GM13977 (cell line): ENCODE data around the gene KCNMA1.

Experiments
- DNase-seq: peaks from one replicate; pipeline ENCODE4 v3.0.0; 2012; ENCODE audit warnings: low spot score
- in situ Hi-C: fragments of 300-500 bp; cut with MboI; formaldehyde crosslinking; loops from one replicate; pipeline ENCODE4 v1.12.0; 2022; ENCODE audit warnings: low sequenced_read_pairs, low pct_unique_long_range_greater_than_20kb, mixed read lengths, inconsistent platforms; ENCODE audit not compliant: unreplicated experiment
- TF ChIP-seq, protein P1 (sequence below): IDR thresholded peaks from 2 replicates; pipeline ENCODE4 v1.5.1; 2012; ENCODE audit warnings: mild to moderate bottlenecking, control low read depth; ENCODE audit not compliant: insufficient read depth; ENCODE audit errors: extremely low read depth, missing control alignments

The KCNMA1 gene

GRCh38 chr10:77413231-77413630 lies 224.4 kb downstream of the KCNMA1 start:
- in situ Hi-C loops = loop anchor here (25.0 kb wide), 1 partner anchor 224 kb away; the partner anchor contains the start of gene KCNMA1
- no peak for DNase-seq
- TF ChIP-seq, protein P1, sequence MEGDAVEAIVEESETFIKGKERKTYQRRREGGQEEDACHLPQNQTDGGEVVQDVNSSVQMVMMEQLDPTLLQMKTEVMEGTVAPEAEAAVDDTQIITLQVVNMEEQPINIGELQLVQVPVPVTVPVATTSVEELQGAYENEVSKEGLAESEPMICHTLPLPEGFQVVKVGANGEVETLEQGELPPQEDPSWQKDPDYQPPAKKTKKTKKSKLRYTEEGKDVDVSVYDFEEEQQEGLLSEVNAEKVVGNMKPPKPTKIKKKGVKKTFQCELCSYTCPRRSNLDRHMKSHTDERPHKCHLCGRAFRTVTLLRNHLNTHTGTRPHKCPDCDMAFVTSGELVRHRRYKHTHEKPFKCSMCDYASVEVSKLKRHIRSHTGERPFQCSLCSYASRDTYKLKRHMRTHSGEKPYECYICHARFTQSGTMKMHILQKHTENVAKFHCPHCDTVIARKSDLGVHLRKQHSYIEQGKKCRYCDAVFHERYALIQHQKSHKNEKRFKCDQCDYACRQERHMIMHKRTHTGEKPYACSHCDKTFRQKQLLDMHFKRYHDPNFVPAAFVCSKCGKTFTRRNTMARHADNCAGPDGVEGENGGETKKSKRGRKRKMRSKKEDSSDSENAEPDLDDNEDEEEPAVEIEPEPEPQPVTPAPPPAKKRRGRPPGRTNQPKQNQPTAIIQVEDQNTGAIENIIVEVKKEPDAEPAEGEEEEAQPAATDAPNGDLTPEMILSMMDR = no peak

GRCh38 chr10:77412573-77413133 lies 225.0 kb downstream of the KCNMA1 start:
- in situ Hi-C loops = loop anchor here (25.0 kb wide), 1 partner anchor 225 kb away; the partner anchor contains the start of gene KCNMA1
- peak; percentile 29 for DNase-seq

DNA sequence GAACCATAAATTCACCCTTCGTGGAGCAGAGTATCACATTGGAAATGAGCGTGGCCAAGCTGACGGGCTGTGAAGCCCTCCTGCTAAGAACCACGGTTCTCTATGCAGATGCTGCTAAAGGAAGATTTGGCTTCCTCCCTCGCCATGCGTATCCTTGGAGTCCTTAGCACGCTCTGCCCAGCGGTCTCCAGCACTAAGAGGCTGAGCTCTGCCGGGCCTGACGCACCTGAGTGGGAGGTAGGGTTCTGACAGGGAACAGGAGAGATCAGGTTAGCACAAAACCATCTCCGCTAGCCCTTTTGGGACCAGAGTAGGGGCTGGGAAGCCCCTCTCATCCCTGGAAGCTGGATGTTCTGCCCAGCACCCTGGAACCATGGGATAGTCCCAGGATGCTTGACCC lies 225.8 kb downstream of the KCNMA1 start:
- TF ChIP-seq, protein P1 = no peak
- DNase-seq = no peak
- in situ Hi-C loops = loop anchor here (25.0 kb wide), 1 partner anchor 225 kb away; the partner anchor contains the start of gene KCNMA1

- TF ChIP-seq, protein P1 = no peak
- DNase-seq = no peak
- in situ Hi-C loops = loop anchor here (25.0 kb wide), 1 partner anchor 227 kb away; the partner anchor contains the start of gene KCNMA1
Observed at GRCh38 chr10:77410523-77410922, 227.1 kb downstream of the KCNMA1 start.

DNA sequence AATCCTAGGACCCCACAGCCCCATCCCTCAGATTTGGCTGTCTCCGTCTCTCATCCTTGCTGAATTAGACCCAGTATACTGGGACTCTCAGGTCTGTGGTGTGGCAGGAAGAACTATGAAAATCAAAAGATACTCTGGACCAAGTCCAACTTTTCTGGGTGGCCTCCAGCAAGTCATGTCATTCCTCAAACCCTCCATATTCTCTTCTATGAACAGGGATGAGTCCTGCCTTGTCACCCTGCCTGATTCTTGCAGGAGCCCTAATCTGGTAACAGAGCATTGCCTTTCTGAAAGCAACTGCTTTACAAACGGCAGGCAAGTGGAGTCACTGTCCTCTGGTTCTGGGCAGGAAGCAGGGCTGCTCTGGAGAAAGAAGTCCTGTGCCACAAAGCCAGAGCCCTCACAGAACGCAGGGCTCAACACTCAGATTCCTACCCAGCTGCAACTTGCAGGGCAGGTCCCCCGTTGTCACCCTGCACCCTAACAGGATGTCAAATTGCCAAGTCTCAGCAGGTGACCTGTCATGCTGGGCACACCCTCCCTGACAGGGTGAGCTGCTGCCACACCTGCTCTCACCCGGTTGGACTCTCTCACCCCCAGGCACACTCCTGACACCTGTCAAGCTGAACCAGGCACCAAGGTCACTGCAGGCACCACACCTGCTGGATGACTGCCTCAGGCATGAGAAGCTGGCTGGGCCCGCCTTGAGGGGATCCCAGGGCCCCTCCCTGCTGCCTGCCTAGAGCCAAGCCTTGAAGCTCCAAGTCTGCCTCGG lies 227.7 kb downstream of the KCNMA1 start:
- TF ChIP-seq, protein P1 = no peak
- DNase-seq = no peak
- in situ Hi-C loops = loop anchor here (25.0 kb wide), 1 partner anchor 227 kb away; the partner anchor contains the start of gene KCNMA1

GRCh38 chr10:77408259-77408658 lies 229.3 kb downstream of the KCNMA1 start:
- DNase-seq = no peak
- TF ChIP-seq, protein P1 = no peak
- in situ Hi-C loops = loop anchor here (25.0 kb wide), 1 partner anchor 229 kb away; the partner anchor contains the start of gene KCNMA1
